ENCODE data around the gene INTS7. TPM values are rescaled to one million over a fixed set of nuclear protein-coding genes. Genes with fewer than 3 reads are reported as not detected.

The INTS7 gene
- total and polyA plus RNA-seq, 2 donors from 2014 or later = 5.1 to 9.8 TPM

DNA sequence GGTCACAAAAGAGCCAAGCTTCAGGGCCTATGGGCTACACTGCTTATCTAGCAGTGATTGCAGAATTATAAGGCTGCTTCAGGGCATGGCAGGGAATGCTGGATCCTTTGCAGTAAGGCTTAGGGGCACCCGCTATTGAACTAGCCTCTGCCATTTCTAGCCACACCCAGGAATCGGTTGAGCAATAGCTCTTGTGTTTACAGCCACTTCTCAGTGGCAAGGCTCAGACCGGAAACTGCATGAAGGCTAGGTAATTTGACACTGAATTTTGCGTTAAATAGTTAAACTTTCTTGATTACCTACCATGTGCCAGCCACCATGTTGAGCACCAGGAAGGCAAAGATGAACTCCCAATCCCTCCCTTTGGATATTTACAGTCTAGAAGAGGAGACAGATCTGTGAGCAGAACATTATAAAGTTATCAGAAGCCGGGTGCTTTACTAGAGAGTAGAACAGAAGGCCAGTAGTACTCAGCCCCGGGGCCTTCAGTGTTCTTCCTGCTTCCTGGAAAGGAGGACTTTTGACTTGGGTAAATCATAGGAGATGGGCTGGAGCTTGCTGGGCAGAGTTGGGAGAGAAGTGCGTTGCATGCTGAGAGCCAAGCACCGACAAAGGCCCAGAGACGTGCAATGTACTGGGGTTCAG is 106.2 kb downstream of the INTS7 start:
- Histone ChIP-seq H3K4me3 (ENCODE audit: low read length in 3 of 3) (no peak overlapping the region), H3K27ac (ENCODE audit: low read depth in 2 of 2, low read length in 2 of 2) (no peak overlapping the region), H3K9me3 (ENCODE audit: control insufficient read depth in 2 of 3, insufficient read depth in 1 of 3, low read length in 3 of 3) (no peaks in the 10 kb centered on the region), H3K27me3 (ENCODE audit: control insufficient read depth, insufficient read depth, low read length) (no peaks in the 10 kb centered on the region), H3K36me3 (ENCODE audit: control insufficient read depth in 2 of 3, insufficient read depth in 3 of 3, low read length in 3 of 3) (no peaks in the 10 kb centered on the region), H3K9ac (ENCODE audit: low read length in 3 of 3) (no peak overlapping the region), H3K4me1 (ENCODE audit: control insufficient read depth in 2 of 3, insufficient read depth in 2 of 3, low read depth in 1 of 3, low read length in 3 of 3) (peaks cover 0 to 3% (median 0%) of the 10 kb centered on the region in 3 donors)
- intact Hi-C loops (cut with DNase I) = no loop called here
- TF ChIP-seq, protein P1, sequence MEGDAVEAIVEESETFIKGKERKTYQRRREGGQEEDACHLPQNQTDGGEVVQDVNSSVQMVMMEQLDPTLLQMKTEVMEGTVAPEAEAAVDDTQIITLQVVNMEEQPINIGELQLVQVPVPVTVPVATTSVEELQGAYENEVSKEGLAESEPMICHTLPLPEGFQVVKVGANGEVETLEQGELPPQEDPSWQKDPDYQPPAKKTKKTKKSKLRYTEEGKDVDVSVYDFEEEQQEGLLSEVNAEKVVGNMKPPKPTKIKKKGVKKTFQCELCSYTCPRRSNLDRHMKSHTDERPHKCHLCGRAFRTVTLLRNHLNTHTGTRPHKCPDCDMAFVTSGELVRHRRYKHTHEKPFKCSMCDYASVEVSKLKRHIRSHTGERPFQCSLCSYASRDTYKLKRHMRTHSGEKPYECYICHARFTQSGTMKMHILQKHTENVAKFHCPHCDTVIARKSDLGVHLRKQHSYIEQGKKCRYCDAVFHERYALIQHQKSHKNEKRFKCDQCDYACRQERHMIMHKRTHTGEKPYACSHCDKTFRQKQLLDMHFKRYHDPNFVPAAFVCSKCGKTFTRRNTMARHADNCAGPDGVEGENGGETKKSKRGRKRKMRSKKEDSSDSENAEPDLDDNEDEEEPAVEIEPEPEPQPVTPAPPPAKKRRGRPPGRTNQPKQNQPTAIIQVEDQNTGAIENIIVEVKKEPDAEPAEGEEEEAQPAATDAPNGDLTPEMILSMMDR (IDR thresholded peaks at IDR 0.05; ENCODE audit: borderline replicate concordance, extremely low read depth, insufficient read depth) = no peak
- FAIRE-seq = no peak
- no peak for DNase-seq

DNA sequence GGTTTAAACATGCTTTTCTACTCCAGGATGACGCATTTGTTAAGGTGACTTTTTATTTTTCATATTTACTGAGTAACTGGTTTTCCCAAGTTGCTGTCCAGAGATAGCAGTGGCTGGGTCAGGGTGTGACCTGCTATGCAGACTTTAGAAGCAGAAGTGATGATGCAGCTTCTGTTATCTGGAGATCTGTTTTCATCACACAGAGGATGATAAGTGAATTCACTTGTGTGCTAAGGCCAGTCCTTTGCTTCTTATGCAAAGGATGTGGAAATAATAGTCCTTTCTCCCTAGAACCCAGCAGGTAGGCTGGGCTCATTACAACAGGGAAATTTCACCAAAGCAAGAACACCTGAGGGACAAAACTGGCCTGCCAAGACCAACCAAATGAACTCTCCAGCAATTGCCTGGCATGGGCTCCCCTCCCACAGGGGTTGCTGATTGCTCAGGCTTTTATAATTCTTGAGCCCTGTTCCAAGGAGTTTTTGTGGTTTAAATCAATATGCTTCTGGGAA is 107.0 kb downstream of the INTS7 start:
- Histone ChIP-seq H3K4me1 (ENCODE audit: control insufficient read depth in 2 of 3, insufficient read depth in 2 of 3, low read depth in 1 of 3, low read length in 3 of 3) (peaks cover 0 to 3% (median 0%) of the 10 kb centered on the region in 3 donors), H3K9me3 (ENCODE audit: control insufficient read depth in 2 of 3, insufficient read depth in 1 of 3, low read length in 3 of 3) (no peaks in the 10 kb centered on the region), H3K27me3 (ENCODE audit: control insufficient read depth, insufficient read depth, low read length) (no peaks in the 10 kb centered on the region), H3K36me3 (ENCODE audit: control insufficient read depth in 2 of 3, insufficient read depth in 3 of 3, low read length in 3 of 3) (no peaks in the 10 kb centered on the region), H3K4me3 (ENCODE audit: low read length in 3 of 3) (no peak overlapping the region), H3K27ac (ENCODE audit: low read depth in 2 of 2, low read length in 2 of 2) (no peak overlapping the region), H3K9ac (ENCODE audit: low read length in 3 of 3) (no peak overlapping the region)
- TF ChIP-seq, protein P1 (IDR thresholded peaks at IDR 0.05; ENCODE audit: borderline replicate concordance, extremely low read depth, insufficient read depth) = no peak
- intact Hi-C loops (cut with DNase I) = no loop called here
- FAIRE-seq (no peak), DNase-seq (no peak)

DNA sequence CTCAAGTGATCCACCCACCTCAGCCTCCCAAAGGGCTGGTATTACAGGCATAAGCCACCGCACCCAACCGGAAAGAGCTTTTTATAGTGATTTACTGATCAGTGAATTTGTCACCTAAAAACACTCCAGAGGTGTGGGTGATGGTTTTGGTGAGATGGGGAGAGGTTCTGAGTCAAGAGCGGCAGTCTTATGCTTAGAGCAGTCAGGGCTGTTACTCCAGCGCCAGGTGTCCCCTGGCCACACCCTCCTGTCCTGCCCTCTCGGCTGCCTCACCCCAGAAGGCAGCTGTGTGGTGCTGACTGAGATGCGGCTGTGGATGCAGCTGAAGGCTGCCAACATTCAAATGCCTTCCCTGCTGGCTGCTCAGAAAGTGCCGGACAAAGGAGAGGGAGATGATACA is 110.3 kb downstream of the INTS7 start:
- Histone ChIP-seq H3K9ac (ENCODE audit: low read length in 3 of 3) (no peak overlapping the region), H3K4me1 (ENCODE audit: control insufficient read depth in 2 of 3, insufficient read depth in 2 of 3, low read depth in 1 of 3, low read length in 3 of 3) (peaks cover 0 to 3% (median 0%) of the 10 kb centered on the region in 3 donors), H3K36me3 (ENCODE audit: control insufficient read depth in 2 of 3, insufficient read depth in 3 of 3, low read length in 3 of 3) (no peaks in the 10 kb centered on the region), H3K9me3 (ENCODE audit: control insufficient read depth in 2 of 3, insufficient read depth in 1 of 3, low read length in 3 of 3) (no peaks in the 10 kb centered on the region), H3K27ac (ENCODE audit: low read depth in 2 of 2, low read length in 2 of 2) (no peak overlapping the region), H3K27me3 (ENCODE audit: control insufficient read depth, insufficient read depth, low read length) (no peaks in the 10 kb centered on the region), H3K4me3 (ENCODE audit: low read length in 3 of 3) (no peak overlapping the region)
- DNase-seq (no peak), FAIRE-seq (no peak)
- TF ChIP-seq, protein P1 (IDR thresholded peaks at IDR 0.05; ENCODE audit: borderline replicate concordance, extremely low read depth, insufficient read depth) = no peak
- intact Hi-C loops (cut with DNase I) = no loop called here

Measured in kidney (tissue), 14 donors.